ENCODE measurements around the gene OR1L6. TPM values are rescaled to one million over a fixed set of nuclear protein-coding genes. Genes with fewer than 3 reads are reported as not detected.

Gene OR1L6
- total RNA-seq = not detected in 2 replicates

GRCh38 chr9:122742003-122742402, at the start of gene OR1L6:
Gene OR1L6 (plus strand): TSS chr9:122742303. CDS start chr9:122749848, 7,545 bp downstream.

GRCh38 chr9:122723690-122724089, 18.4 kb upstream of the OR1L6 start, which contains the start of gene OR1L4:
Gene OR1L4 (plus strand): TSS chr9:122723990. CDS start chr9:122723990, 0 bp downstream.

GRCh38 chr9:122788831-122789230, 46.7 kb downstream of the OR1L6 start, which contains the start of gene OR5C1:
Gene OR5C1 (plus strand): TSS chr9:122788933. CDS start chr9:122788933, 0 bp downstream.

Other genes with a start within 250 kb of the OR1L6 start
- gene OR1J2, start 231.5 kb upstream of the OR1L6 start, total RNA-seq = not detected in 2 replicates
- gene OR1J4, start 223.2 kb upstream of the OR1L6 start, total RNA-seq = not detected in 2 replicates
- gene OR1N1, start 215.0 kb upstream of the OR1L6 start, total RNA-seq = not detected in 2 replicates
- gene OR1N2, start 189.2 kb upstream of the OR1L6 start, total RNA-seq = not detected in 2 replicates
- not detected in 2 replicates for gene OR1L8, start 158.9 kb upstream of the OR1L6 start, total RNA-seq
- gene OR1Q1, start 127.6 kb upstream of the OR1L6 start, total RNA-seq = not detected in 2 replicates
- gene OR1B1, start 84.7 kb upstream of the OR1L6 start, total RNA-seq = not detected in 2 replicates
- gene OR1L1, start 80.6 kb upstream of the OR1L6 start, total RNA-seq = not detected in 2 replicates
- gene OR1L3, start 67.2 kb upstream of the OR1L6 start, total RNA-seq = not detected in 2 replicates
- gene OR1L4, start 18.3 kb upstream of the OR1L6 start, total RNA-seq = not detected in 2 replicates
- not detected in 2 replicates for gene OR5C1, start 46.6 kb downstream of the OR1L6 start, total RNA-seq
- not detected in 2 replicates for gene OR1K1, start 57.8 kb downstream of the OR1L6 start, total RNA-seq
- 25.6 and 33.2 TPM in 2 replicates for gene PDCL, start 86.3 kb downstream of the OR1L6 start, total RNA-seq
- gene RC3H2, start 163.1 kb downstream of the OR1L6 start, total RNA-seq = 47.7 and 62.7 TPM in 2 replicates
- 7.9 and 17.0 TPM in 2 replicates for gene ZBTB6, start 171.0 kb downstream of the OR1L6 start, total RNA-seq
- gene ZBTB26, start 189.2 kb downstream of the OR1L6 start, total RNA-seq = 2.8 and 3.7 TPM in 2 replicates
- gene RABGAP1, start 198.7 kb downstream of the OR1L6 start, total RNA-seq = 30.2 and 38.3 TPM in 2 replicates